ENCODE data around the gene SFR1. TPM values are rescaled to one million over a fixed set of nuclear protein-coding genes. Genes with fewer than 3 reads are reported as not detected.

Gene SFR1
- polyA plus RNA-seq, 3 donors = 3.3 to 9.6 (median 4.2) TPM

GRCh38 chr10:104101902-104102301 is 20.1 kb upstream of the SFR1 start:
- no peak overlapping the region for H3K27ac ChIP-seq (ENCODE audit: low read depth, low read length)
- WGBS, 3 donors = 50 to 77% (median 66%) methylated on average over 1 of the region's 1 CpG

GRCh38 chr10:104103956-104104355 is 18.0 kb upstream of the SFR1 start:
- 42 to 63% (median 52%) methylated on average over 1 of the region's 1 CpG for WGBS, 3 donors
- H3K27ac ChIP-seq (ENCODE audit: low read depth, low read length) = no peak overlapping the region

GRCh38 chr10:104104418-104104817 is 17.6 kb upstream of the SFR1 start:
- WGBS, 3 donors = 0 to 1% (median 0%) methylated on average over 1 of the region's 1 CpG
- H3K27ac ChIP-seq (ENCODE audit: low read depth, low read length) = no peak overlapping the region

GRCh38 chr10:104104926-104105325 is 17.0 kb upstream of the SFR1 start:
- H3K27ac ChIP-seq (ENCODE audit: low read depth, low read length) = no peak overlapping the region
- WGBS, 3 donors = 91 to 95% (median 94%) methylated on average over 2 of the region's 2 CpGs

- no peak overlapping the region for H3K27ac ChIP-seq (ENCODE audit: low read depth, low read length)
- 72 to 83% (median 80%) methylated on average over 3 of the region's 3 CpGs for WGBS, 3 donors
Measured at GRCh38 chr10:104109908-104110662, 11.9 kb upstream of the SFR1 start.

GRCh38 chr10:104113376-104113956 is 8.5 kb upstream of the SFR1 start:
- 25 to 53% (median 33%) methylated on average over 1 of the region's 1 CpG for WGBS, 3 donors
- no peak overlapping the region for H3K27ac ChIP-seq (ENCODE audit: low read depth, low read length)

- no peak overlapping the region for H3K27ac ChIP-seq (ENCODE audit: low read depth, low read length)
- WGBS, 3 donors = 89 to 96% (median 91%) methylated on average over 4 of the region's 4 CpGs
Measured at GRCh38 chr10:104117839-104118323, 4.1 kb upstream of the SFR1 start.

- WGBS, 3 donors = 68 to 88% (median 76%) methylated on average over 3 of the region's 3 CpGs
- H3K27ac ChIP-seq (ENCODE audit: low read depth, low read length) = no peak overlapping the region
Measured at GRCh38 chr10:104119996-104120395, 2.0 kb upstream of the SFR1 start.

- peak overlapping the region; percentile 76 for H3K27ac ChIP-seq (ENCODE audit: low read depth, low read length)
- 22 to 47% (median 37%) methylated on average over 2 of the region's 2 CpGs for WGBS, 3 donors
Measured at GRCh38 chr10:104120512-104120902, 1.5 kb upstream of the SFR1 start.

- 0% methylated on average over 28 of the region's 28 CpGs for WGBS, 3 donors
- H3K27ac ChIP-seq (ENCODE audit: low read depth, low read length) = peak overlapping the region; percentile 76
Measured at GRCh38 chr10:104120903-104121484, 977 bp upstream of the SFR1 start.

GRCh38 chr10:104122225-104123107 is 495 bp downstream of the SFR1 start:
- 18% methylated on average over 23 of the region's 23 CpGs for WGBS, 3 donors

GRCh38 chr10:104123397-104123796 is 1.4 kb downstream of the SFR1 start:
- H3K27ac ChIP-seq (ENCODE audit: low read depth, low read length) = no peak overlapping the region
- 65 to 79% (median 78%) methylated on average over 1 of the region's 1 CpG for WGBS, 3 donors

More at GRCh38 chr10:104122225-104123107, 495 bp downstream of the SFR1 start:
- no peak overlapping the region for H3K27ac ChIP-seq (ENCODE audit: low read depth, low read length)

- WGBS, 3 donors = 92 to 94% (median 94%) methylated on average over 2 of the region's 2 CpGs
- H3K27ac ChIP-seq (ENCODE audit: low read depth, low read length) = no peak overlapping the region
Measured at GRCh38 chr10:104127411-104127810, 5.4 kb downstream of the SFR1 start.

GRCh38 chr10:104128214-104128613 is 6.2 kb downstream of the SFR1 start:
- no peak overlapping the region for H3K27ac ChIP-seq (ENCODE audit: low read depth, low read length)
- 80 to 95% (median 91%) methylated on average over 2 of the region's 2 CpGs for WGBS, 3 donors

- no peak overlapping the region for H3K27ac ChIP-seq (ENCODE audit: low read depth, low read length)
- 39 to 57% (median 53%) methylated on average over 3 of the region's 3 CpGs for WGBS, 3 donors
Measured at GRCh38 chr10:104130041-104130440, 8.1 kb downstream of the SFR1 start.

- H3K27ac ChIP-seq (ENCODE audit: low read depth, low read length) = no peak overlapping the region
- 91 to 97% (median 94%) methylated on average over 6 of the region's 6 CpGs for WGBS, 3 donors
Measured at GRCh38 chr10:104138131-104138530, 16.2 kb downstream of the SFR1 start.

GRCh38 chr10:104139221-104139620 is 17.2 kb downstream of the SFR1 start:
- no peak overlapping the region for H3K27ac ChIP-seq (ENCODE audit: low read depth, low read length)
- WGBS, 3 donors = 58 to 76% (median 65%) methylated on average over 5 of the region's 5 CpGs

- 44 to 59% (median 50%) methylated on average over 1 of the region's 1 CpG for WGBS, 3 donors
- no peak overlapping the region for H3K27ac ChIP-seq (ENCODE audit: low read depth, low read length)
Measured at GRCh38 chr10:104142081-104142480, 20.1 kb downstream of the SFR1 start.

- 57 to 77% (median 71%) methylated on average over 3 of the region's 3 CpGs for WGBS, 3 donors
- no peak overlapping the region for H3K27ac ChIP-seq (ENCODE audit: low read depth, low read length)
Measured at GRCh38 chr10:104143829-104144228, 21.9 kb downstream of the SFR1 start.
